HepG2 (cell line): ENCODE data around the gene ATG3. TPM values are rescaled to one million over a fixed set of nuclear protein-coding genes. Genes with fewer than 3 reads are reported as not detected.

Experiments
- ATM ChIP-seq: fragments of 450-650 bp; IDR thresholded peaks from 2 replicates; pipeline ENCODE4 v1.7.1; 2017; ENCODE audit warnings: mild to moderate bottlenecking, borderline replicate concordance
- BCL3 ChIP-seq: sonication (generic); formaldehyde crosslinking; IDR thresholded peaks from 2 replicates; pipeline ENCODE4 v1.5.1; 2020; ENCODE audit warnings: mild to moderate bottlenecking, missing genetic modification reagents, moderate library complexity
- CERS6 ChIP-seq: sonication (generic); formaldehyde crosslinking; IDR thresholded peaks from 2 replicates; pipeline ENCODE4 v1.5.0; 2020; ENCODE audit warnings: missing genetic modification reagents
- DZIP1 ChIP-seq: sonication (generic); formaldehyde crosslinking; IDR thresholded peaks from 2 replicates; pipeline ENCODE4 v1.5.0; 2020; ENCODE audit warnings: mild to moderate bottlenecking, missing genetic modification reagents
- KAT7 ChIP-seq: IDR thresholded peaks from 2 replicates; pipeline ENCODE4 v1.6.1; 2018; ENCODE audit warnings: borderline replicate concordance, missing compliant biosample characterization
- LBX2 ChIP-seq: sonication (generic); formaldehyde crosslinking; IDR thresholded peaks from 2 replicates; pipeline ENCODE4 v1.5.0; 2020; ENCODE audit warnings: missing genetic modification reagents, mild to moderate bottlenecking, borderline replicate concordance
- MXD4 ChIP-seq: IDR thresholded peaks from 2 replicates; pipeline ENCODE4 v1.6.1; 2016; ENCODE audit warnings: mild to moderate bottlenecking, missing biosample characterization, missing genetic modification reagents
- NFRKB ChIP-seq: fragments of 450-650 bp; IDR thresholded peaks from 2 replicates; pipeline ENCODE4 v1.6.1; 2017
- RXRA ChIP-seq: sonication (generic); formaldehyde crosslinking; IDR thresholded peaks from 2 replicates; pipeline ENCODE4 v1.5.1; 2020; ENCODE audit warnings: missing genetic modification reagents
- SSRP1 ChIP-seq: IDR thresholded peaks from 2 replicates; pipeline ENCODE4 v1.6.1; 2016; ENCODE audit warnings: control low read depth
- THAP11 ChIP-seq: IDR thresholded peaks from 2 replicates; pipeline ENCODE4 v1.6.1; 2016; ENCODE audit warnings: missing biosample characterization, missing genetic modification reagents
- YEATS2 ChIP-seq: sonication (generic); formaldehyde crosslinking; IDR thresholded peaks from 2 replicates; pipeline ENCODE4 v1.4.0; 2020; ENCODE audit warnings: missing genetic modification reagents, borderline replicate concordance
- ZNF101 ChIP-seq: sonication (generic); formaldehyde crosslinking; IDR thresholded peaks from 2 replicates; pipeline ENCODE4 v1.4.0; 2020; ENCODE audit warnings: mild to moderate bottlenecking, low read depth, missing genetic modification reagents, borderline replicate concordance
- ZNF30 ChIP-seq: sonication (generic); formaldehyde crosslinking; IDR thresholded peaks from 2 replicates; pipeline ENCODE4 v1.5.0; 2020; ENCODE audit warnings: mild to moderate bottlenecking, missing genetic modification reagents
- ZNF33B ChIP-seq: sonication (generic); formaldehyde crosslinking; IDR thresholded peaks from 2 replicates; pipeline ENCODE4 v1.5.1; 2020; ENCODE audit warnings: mild to moderate bottlenecking, missing genetic modification reagents
- ZNF503 ChIP-seq: sonication (generic); formaldehyde crosslinking; IDR thresholded peaks from 2 replicates; pipeline ENCODE4 v1.4.0; 2020; ENCODE audit warnings: missing genetic modification reagents
- ZNF512B ChIP-seq: sonication (generic); formaldehyde crosslinking; IDR thresholded peaks from 2 replicates; pipeline ENCODE4 v1.5.1; 2020; ENCODE audit warnings: missing genetic modification reagents, mild to moderate bottlenecking, borderline replicate concordance
- ZNF713 ChIP-seq: sonication (generic); formaldehyde crosslinking; IDR thresholded peaks from 2 replicates; pipeline ENCODE4 v1.4.0; 2020; ENCODE audit warnings: mild to moderate bottlenecking, missing genetic modification reagents
- ZNF879 ChIP-seq: sonication (generic); formaldehyde crosslinking; IDR thresholded peaks from 2 replicates; pipeline ENCODE4 v1.8.1; 2023; ENCODE audit warnings: missing genetic modification reagents
- polyA plus RNA-seq, 8 experiments: library from polyadenylated mRNA; depleted of rRNA in 3 of 8; stranded (reverse) in 7 of 8; unstranded in 1 of 8; fragments of >200 nt; fragmentation: Illumina TruSeq in 4 of 8; extraction: Trizol in 4 of 8; gene quantifications; 2 replicates each; pipeline versions ENCODE4 v1.2.1 to v1.2.3, GENCODE V29; 2011 to 2016; ENCODE audit warnings: low read depth in 4 of 8, missing spikeins in 1 of 8, mixed read lengths in 1 of 8; ENCODE audit not compliant: insufficient read depth in 1 of 8
- total RNA-seq, 5 experiments: library from RNA; depleted of rRNA; stranded (reverse); fragments of >200 nt; fragmentation: Illumina TruSeq; extraction: Trizol; gene quantifications; 2 replicates each; pipeline ENCODE4 v1.2.3, GENCODE V29; 2016; ENCODE audit warnings: low read depth in 1 of 5

The ATG3 gene
- total and polyA plus RNA-seq, 2 of the 13 experiments (the other 11 are each of a cell fraction or from before 2014, with no cell fraction given) = 19.6 to 34.8 TPM

- TF ChIP-seq BCL3 (CRISPR knock-in tag) = no peak
- TF ChIP-seq DZIP1 (CRISPR knock-in tag) = 0 out of 2 replicates have a peak, but pooled peaks have one; percentile 73
- peak; percentile 91 for TF ChIP-seq THAP11 (CRISPR knock-in tag)
- TF ChIP-seq ZNF101 = no peak
- TF ChIP-seq ZNF30 (CRISPR knock-in tag) = no peak
- peak; percentile 44; the same call in 1 of the 2 replicates for TF ChIP-seq RXRA (CRISPR knock-in tag)
- peak; percentile 38; the same call in 1 of the 2 replicates for TF ChIP-seq ZNF503
- no peak for TF ChIP-seq ATM
- no peak for TF ChIP-seq ZNF713 (CRISPR knock-in tag)
- TF ChIP-seq YEATS2 (CRISPR knock-in tag) = peak; percentile 95
- no peak for TF ChIP-seq NFRKB
- no peak for TF ChIP-seq LBX2
- TF ChIP-seq MXD4 (CRISPR knock-in tag) = no peak; the same call in 1 of the 2 replicates
- no peak for TF ChIP-seq ZNF33B (CRISPR knock-in tag)
- TF ChIP-seq ZNF512B = no peak; the same call in 1 of the 2 replicates
- 0 out of 2 replicates have a peak, but pooled peaks have one; percentile 81 for TF ChIP-seq SSRP1 (CRISPR knock-in tag)
- no peak for TF ChIP-seq CERS6 (CRISPR knock-in tag)
- no peak for TF ChIP-seq ZNF879
- peak; percentile 60; the same call in 1 of the 2 replicates for TF ChIP-seq KAT7 (CRISPR knock-in tag)
Measured at GRCh38 chr3:112561734-112562529, at the start of gene ATG3, which contains the start of gene SLC35A5 (continued).
